Measurements from ENCODE around the gene PAX8. TPM values are rescaled to one million over a fixed set of nuclear protein-coding genes. Genes with fewer than 3 reads are reported as not detected.

PAX8 gene
- total and polyA plus RNA-seq, 2 of the 13 experiments (the other 11 are each of a cell fraction or from before 2014, with no cell fraction given): 1.5 to 8.8 TPM

- TF ChIP-seq REPIN1 (CRISPR knock-in tag; IDR thresholded peaks at IDR 0.05; ENCODE audit: borderline replicate concordance, low read depth): no peak
These were observed 1.1 kb downstream of the PAX8 start (continued) for GRCh38 chr2:113277474-113278072.

DNA sequence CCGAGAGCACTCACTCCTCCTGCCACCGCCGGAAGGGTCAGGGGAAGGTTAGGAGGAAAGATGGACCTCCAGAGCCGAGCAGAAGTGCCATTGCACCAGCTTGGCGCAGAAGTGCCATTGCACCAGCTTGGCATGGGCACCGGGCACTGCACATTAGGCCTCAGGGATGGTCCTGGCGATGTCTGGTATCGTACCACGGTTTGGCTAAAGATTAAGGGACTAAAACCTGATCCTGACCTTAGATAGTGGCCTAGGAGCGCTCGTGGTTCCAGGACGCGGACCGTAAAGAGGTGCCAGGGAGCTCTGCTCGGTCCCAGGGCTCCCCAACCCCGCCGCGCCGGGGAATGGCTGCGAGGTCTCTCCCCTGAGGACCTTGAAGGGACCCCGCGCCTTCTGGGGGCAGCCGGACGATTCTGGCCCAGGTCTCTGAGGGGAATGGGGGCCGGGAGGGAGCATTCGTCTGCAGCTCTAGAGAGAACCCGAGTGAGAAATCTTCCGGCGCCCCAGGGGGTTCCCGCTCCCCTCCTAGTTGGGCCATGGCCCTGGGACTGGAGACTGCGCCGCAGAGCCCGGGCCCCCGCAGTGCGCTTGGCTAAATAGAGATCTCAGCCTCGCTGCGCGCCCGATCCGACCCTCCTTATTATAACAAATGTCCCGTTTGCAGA lies 1.8 kb downstream of the PAX8 start:
- 75% methylated on average over 30 of the region's 41 CpGs for WGBS (ENCODE audit: low lambda C conversion rate)
- Histone ChIP-seq H3K27ac (ENCODE audit: extremely low read length, insufficient read depth, low read length) (no peak overlapping the region), H3K4me1 (ENCODE audit: insufficient read depth, low read length) (peaks cover 37% of the 10 kb centered on the region), H3K4me3 (replicated peaks in 1 of 3; ENCODE audit: insufficient read depth in 1 of 3, low read depth in 2 of 3, low read length in 3 of 3) (no peak overlapping the region), H3K79me2 (ENCODE audit: insufficient read depth, low read length) (no peaks in the 10 kb centered on the region), H3K36me3 (replicated peaks in 1 of 2; ENCODE audit: control insufficient read depth in 1 of 2, insufficient read depth in 2 of 2, low read length in 2 of 2) (no peaks in the 10 kb centered on the region), H2AFZ (ENCODE audit: low read length) (no peak overlapping the region), H3K27me3 (ENCODE audit: control insufficient read depth in 1 of 2, insufficient read depth in 2 of 2, low read length in 2 of 2) (peaks cover 1 to 6% of the 10 kb centered on the region in 2 experiments; a peak in 1 of 5 replicates), H3K4me2 (ENCODE audit: low read depth, low read length) (no peak overlapping the region), H3K9ac (ENCODE audit: insufficient read depth, low read depth, low read length) (no peak overlapping the region), H4K20me1 (ENCODE audit: insufficient read depth, low read length) (no peaks in the 10 kb centered on the region), H3K9me3 (ENCODE audit: low read length) (no peaks in the 10 kb centered on the region)
- in situ Hi-C loops (cut with HindIII; ENCODE audit: extremely low pct_ligation_motif_present, low pct_unique_long_range_greater_than_20kb): no loop called here
- ChIA-PET CTCF (ENCODE audit: low intra/inter-chr PET ratio, low total read pairs) (no interaction called here), POLR2A (interaction anchor here (0.6 kb wide), 1 partner anchor 28 kb away, joined by 3 read pairs; no protein-coding TSS in a partner anchor)
- FAIRE-seq (no peak), ATAC-seq (no peak), DNase-seq (ENCODE audit: low spot score) (no peak)
- no TSS peak for BruUV-seq (replicated peaks)
- intact Hi-C loops (cut with micrococcal nuclease; ENCODE audit: unreplicated experiment): no loop called here
- TF ChIP-seq FOSL2 (CRISPR knock-in tag; IDR thresholded peaks at IDR 0.05) (no peak), HNRNPL (IDR thresholded peaks at IDR 0.05; ENCODE audit: low read depth, low read length) (0 out of 2 replicates have a peak, but pooled peaks have one; percentile 65)
- TF ChIP-seq, protein P1, sequence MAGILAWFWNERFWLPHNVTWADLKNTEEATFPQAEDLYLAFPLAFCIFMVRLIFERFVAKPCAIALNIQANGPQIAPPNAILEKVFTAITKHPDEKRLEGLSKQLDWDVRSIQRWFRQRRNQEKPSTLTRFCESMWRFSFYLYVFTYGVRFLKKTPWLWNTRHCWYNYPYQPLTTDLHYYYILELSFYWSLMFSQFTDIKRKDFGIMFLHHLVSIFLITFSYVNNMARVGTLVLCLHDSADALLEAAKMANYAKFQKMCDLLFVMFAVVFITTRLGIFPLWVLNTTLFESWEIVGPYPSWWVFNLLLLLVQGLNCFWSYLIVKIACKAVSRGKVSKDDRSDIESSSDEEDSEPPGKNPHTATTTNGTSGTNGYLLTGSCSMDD (CRISPR knock-in tag; IDR thresholded peaks at IDR 0.05): no peak
